ENCODE data around the gene ADAMTS12. TPM values are rescaled to one million over a fixed set of nuclear protein-coding genes. Genes with fewer than 3 reads are reported as not detected.

ADAMTS12 gene
- total RNA-seq, 1 experiment from 2014 or later = 0.05 TPM

- Histone ChIP-seq H3K4me1 (ENCODE audit: control insufficient read depth in 1 of 2, insufficient read depth in 2 of 2, low read length in 2 of 2) (no peaks in the 10 kb centered on the region), H3K9ac (ENCODE audit: low read length) (no peak overlapping the region), H2AFZ (ENCODE audit: low read depth, low read length, poor library complexity, severe bottlenecking) (no peak overlapping the region), H3K9me2 (ENCODE audit: insufficient read depth) (no peaks in the 10 kb centered on the region), H3K9me3 (ENCODE audit: control insufficient read depth in 1 of 2, insufficient read depth in 1 of 2, low read depth in 1 of 2, low read length in 2 of 2) (no peaks in the 10 kb centered on the region), H4K20me1 (ENCODE audit: insufficient read depth) (no peaks in the 10 kb centered on the region), H3K4me2 (ENCODE audit: low read length) (no peak overlapping the region), H3K36me3 (ENCODE audit: control insufficient read depth in 1 of 2, insufficient read depth in 2 of 2, low read length in 2 of 2) (no peaks in the 10 kb centered on the region), H3K79me2 (ENCODE audit: insufficient read depth, low read length) (no peaks in the 10 kb centered on the region), H3K4me3 (replicated peaks in 1 of 2; ENCODE audit: low read depth in 1 of 2, low read length in 2 of 2) (no peak overlapping the region), H3K27ac (ENCODE audit: low read depth, low read length) (no peak overlapping the region), H3K27me3 (ENCODE audit: insufficient read depth, low read length) (peaks cover 29% of the 10 kb centered on the region)
- ChIA-PET RAD21 (ENCODE audit: low non-redundant PET in 1 of 2, low total read pairs in 2 of 2, uncharacterized antibody in 2 of 2, unreplicated experiment in 2 of 2) (no interaction called here), CTCF (no interaction called here), POLR2A (no interaction called here)
- TF ChIP-seq EZH2phosphoT487 (IDR thresholded peaks at IDR 0.05; ENCODE audit: borderline replicate concordance) = no peak
- DNase-seq (ENCODE audit: low read depth, low spot score) = no peak
- ATAC-seq = no peak
- no TSS peak for BruUV-seq (replicated peaks)
- intact Hi-C loops (cut with micrococcal nuclease) = no loop called here
Observed at GRCh38 chr5:33931136-33931535, 39.3 kb upstream of the ADAMTS12 start.

- ATAC-seq = no peak
- no peaks in the 10 kb centered on the region for H3K4me1 ChIP-seq (ENCODE audit: control insufficient read depth in 1 of 2, insufficient read depth in 2 of 2, low read length in 2 of 2)
- H3K27me3 ChIP-seq (ENCODE audit: insufficient read depth, low read length) = peaks cover 29% of the 10 kb centered on the region
- CTCF ChIA-PET = no interaction called here
- H3K9me3 ChIP-seq (ENCODE audit: control insufficient read depth in 1 of 2, insufficient read depth in 1 of 2, low read depth in 1 of 2, low read length in 2 of 2) = no peaks in the 10 kb centered on the region
- H3K9me2 ChIP-seq (ENCODE audit: insufficient read depth) = no peaks in the 10 kb centered on the region
- H4K20me1 ChIP-seq (ENCODE audit: insufficient read depth) = no peaks in the 10 kb centered on the region
- no peak overlapping the region for H3K9ac ChIP-seq (ENCODE audit: low read length)
- no peak for TF ChIP-seq EZH2phosphoT487 (IDR thresholded peaks at IDR 0.05; ENCODE audit: borderline replicate concordance)
- no peak for TF ChIP-seq SIN3A (IDR thresholded peaks at IDR 0.05; ENCODE audit: low read depth)
- TF ChIP-seq REST (IDR thresholded peaks at IDR 0.05; ENCODE audit: low read depth) = no peak
- TF ChIP-seq CEBPB (IDR thresholded peaks at IDR 0.05; ENCODE audit: low read depth) = no peak
- TF ChIP-seq MAX (IDR thresholded peaks at IDR 0.05) = no peak
- no peak for TF ChIP-seq SRF (IDR thresholded peaks at IDR 0.05; ENCODE audit: low read depth)
- no peak for TF ChIP-seq ATF3 (IDR thresholded peaks at IDR 0.05)
- no peak for TF ChIP-seq ELF1 (IDR thresholded peaks at IDR 0.05; ENCODE audit: borderline replicate concordance, low read depth)
- no peak for TF ChIP-seq ZFX (IDR thresholded peaks at IDR 0.05)
- no peak for TF ChIP-seq POLR2A (IDR thresholded peaks at IDR 0.05; ENCODE audit: borderline replicate concordance, extremely low read depth, insufficient read depth, insufficient read length)
- TF ChIP-seq EGR1 (IDR thresholded peaks at IDR 0.05; ENCODE audit: low read depth) = no peak
- TF ChIP-seq RAD21 (IDR thresholded peaks at IDR 0.05; ENCODE audit: low read depth) = no peak
- TF ChIP-seq SP1 (IDR thresholded peaks at IDR 0.05; ENCODE audit: low read depth) = no peak
- TF ChIP-seq TCF7L2 (IDR thresholded peaks at IDR 0.05; ENCODE audit: borderline replicate concordance, extremely low read depth, insufficient read depth, insufficient read length) = no peak
- no peak for TF ChIP-seq ZNF274 (IDR thresholded peaks at IDR 0.05; ENCODE audit: low read depth, low read length)
- TF ChIP-seq POLR2AphosphoS5 (IDR thresholded peaks at IDR 0.05; ENCODE audit: low read depth, low read length) = no peak
- no peak for TF ChIP-seq JUND (IDR thresholded peaks at IDR 0.05)
- no peak for TF ChIP-seq EZH2 (IDR thresholded peaks at IDR 0.05)
- POLR2A ChIA-PET = no interaction called here
- H3K4me3 ChIP-seq (replicated peaks in 1 of 2; ENCODE audit: low read depth in 1 of 2, low read length in 2 of 2) = no peak overlapping the region
- no peak for DNase-seq (ENCODE audit: low read depth, low spot score)
- no peaks in the 10 kb centered on the region for H3K36me3 ChIP-seq (ENCODE audit: control insufficient read depth in 1 of 2, insufficient read depth in 2 of 2, low read length in 2 of 2)
- RAD21 ChIA-PET (ENCODE audit: low non-redundant PET in 1 of 2, low total read pairs in 2 of 2, uncharacterized antibody in 2 of 2, unreplicated experiment in 2 of 2) = no interaction called here
- H2AFZ ChIP-seq (ENCODE audit: low read depth, low read length, poor library complexity, severe bottlenecking) = no peak overlapping the region
- no TSS peak for BruUV-seq (replicated peaks)
- H3K27ac ChIP-seq (ENCODE audit: low read depth, low read length) = no peak overlapping the region
- intact Hi-C loops (cut with micrococcal nuclease) = no loop called here
- H3K79me2 ChIP-seq (ENCODE audit: insufficient read depth, low read length) = no peaks in the 10 kb centered on the region
- H3K4me2 ChIP-seq (ENCODE audit: low read length) = no peak overlapping the region
Observed at GRCh38 chr5:33929925-33930690, 38.3 kb upstream of the ADAMTS12 start.

Data from HCT116 (cell line).